Thyroid gland (tissue), 4 donors: ENCODE data around the gene MEMO1.

Source experiments
- POLR2A ChIP-seq, 2 donors: fragments of 450-650 bp; IDR thresholded peaks; one replicate each; pipeline ENCODE4 v1.6.1; 2017; ENCODE audit warnings: antibody characterized with exemption in 2 of 2, mild to moderate bottlenecking in 2 of 2, moderate library complexity in 1 of 2
- TF ChIP-seq, protein P1 (sequence below), 6 experiments: fragments of 200-600 bp in 3 of 6; fragments of 450-650 bp in 3 of 6; sonication (generic) in 3 of 6; IDR thresholded peaks; one replicate each; pipeline ENCODE4 v1.5.1; 2016 to 2019; ENCODE audit warnings: antibody characterized with exemption in 6 of 6, mild to moderate bottlenecking in 2 of 6, inconsistent platforms in 1 of 6, moderate library complexity in 1 of 6

DNA sequence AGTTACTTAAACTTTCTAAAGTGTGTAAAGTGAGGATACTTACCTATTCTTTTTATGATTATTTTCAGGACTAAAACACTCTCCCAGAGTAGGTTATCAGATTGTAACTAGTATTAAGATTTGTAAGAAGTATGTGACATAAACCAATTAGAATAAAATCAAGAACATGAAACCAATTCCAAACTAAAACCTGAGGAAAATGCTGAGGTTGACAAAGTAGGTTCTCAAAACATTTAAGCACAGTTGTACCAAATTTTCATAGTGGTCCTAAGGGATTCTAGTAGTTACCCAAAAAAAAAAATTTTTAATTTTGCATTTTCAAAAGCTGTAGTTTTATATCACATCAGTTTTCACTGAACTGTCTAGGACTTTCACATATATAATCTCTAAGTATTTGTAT is 157.3 kb downstream of the MEMO1 start:
- TF ChIP-seq, protein P1, sequence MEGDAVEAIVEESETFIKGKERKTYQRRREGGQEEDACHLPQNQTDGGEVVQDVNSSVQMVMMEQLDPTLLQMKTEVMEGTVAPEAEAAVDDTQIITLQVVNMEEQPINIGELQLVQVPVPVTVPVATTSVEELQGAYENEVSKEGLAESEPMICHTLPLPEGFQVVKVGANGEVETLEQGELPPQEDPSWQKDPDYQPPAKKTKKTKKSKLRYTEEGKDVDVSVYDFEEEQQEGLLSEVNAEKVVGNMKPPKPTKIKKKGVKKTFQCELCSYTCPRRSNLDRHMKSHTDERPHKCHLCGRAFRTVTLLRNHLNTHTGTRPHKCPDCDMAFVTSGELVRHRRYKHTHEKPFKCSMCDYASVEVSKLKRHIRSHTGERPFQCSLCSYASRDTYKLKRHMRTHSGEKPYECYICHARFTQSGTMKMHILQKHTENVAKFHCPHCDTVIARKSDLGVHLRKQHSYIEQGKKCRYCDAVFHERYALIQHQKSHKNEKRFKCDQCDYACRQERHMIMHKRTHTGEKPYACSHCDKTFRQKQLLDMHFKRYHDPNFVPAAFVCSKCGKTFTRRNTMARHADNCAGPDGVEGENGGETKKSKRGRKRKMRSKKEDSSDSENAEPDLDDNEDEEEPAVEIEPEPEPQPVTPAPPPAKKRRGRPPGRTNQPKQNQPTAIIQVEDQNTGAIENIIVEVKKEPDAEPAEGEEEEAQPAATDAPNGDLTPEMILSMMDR (IDR thresholded peaks at IDR 0.05) = no peak
- TF ChIP-seq POLR2A (IDR thresholded peaks at IDR 0.05) = no peak
